ENCODE measurements around the gene PRKCSH. TPM values are rescaled to one million over a fixed set of nuclear protein-coding genes. Genes with fewer than 3 reads are reported as not detected.

Gene PRKCSH
- total RNA-seq, 1 donor from 2014 or later: 311 TPM

GRCh38 chr19:11418549-11419506 is 16.6 kb upstream of the PRKCSH start, which contains the start of gene RGL3:
Gene RGL3 (minus strand): TSS chr19:11419314. CDS start chr19:11419278, 36 bp downstream.
- intact Hi-C loops (cut with micrococcal nuclease): no loop called here

- intact Hi-C loops (cut with micrococcal nuclease): loop anchor here (5.0 kb wide), 1 partner anchor 1677 kb away; no protein-coding TSS in a partner anchor
These were observed 14.7 kb upstream of the PRKCSH start for GRCh38 chr19:11420429-11421370.

GRCh38 chr19:11421371-11422098 is 13.9 kb upstream of the PRKCSH start:
- intact Hi-C loops (cut with micrococcal nuclease): loop anchor here (1.0 to 5.0 kb wide), 4 partner anchors 14 to 1676 kb away; partner anchors contain the start of genes ODAD3 and PRKCSH

- intact Hi-C loops (cut with micrococcal nuclease): loop anchor here (1.0 to 5.0 kb wide), 4 partner anchors 13 to 1675 kb away; partner anchors contain the start of genes ODAD3 and PRKCSH
These were observed 13.0 kb upstream of the PRKCSH start for GRCh38 chr19:11422163-11423065.

GRCh38 chr19:11423164-11423790 is 12.2 kb upstream of the PRKCSH start:
- intact Hi-C loops (cut with micrococcal nuclease): loop anchor here (5.0 kb wide), 1 partner anchor 1674 kb away; no protein-coding TSS in a partner anchor

GRCh38 chr19:11423791-11424181 is 11.6 kb upstream of the PRKCSH start:
- intact Hi-C loops (cut with micrococcal nuclease): loop anchor here (5.0 kb wide), 1 partner anchor 1674 kb away; no protein-coding TSS in a partner anchor

GRCh38 chr19:11425719-11426457 is 9.5 kb upstream of the PRKCSH start:
- intact Hi-C loops (cut with micrococcal nuclease): no loop called here

GRCh38 chr19:11426656-11427055 is 8.8 kb upstream of the PRKCSH start:
- intact Hi-C loops (cut with micrococcal nuclease): no loop called here

- intact Hi-C loops (cut with micrococcal nuclease): loop anchor here (10.0 kb wide), 1 partner anchor 1639 kb away; no protein-coding TSS in a partner anchor
These were observed 1.9 kb upstream of the PRKCSH start for GRCh38 chr19:11433526-11433925.

GRCh38 chr19:11434703-11435056 is 755 bp upstream of the PRKCSH start:
- intact Hi-C loops (cut with micrococcal nuclease): loop anchor here (1.0 to 10.0 kb wide), 18 partner anchors 12 to 1640 kb away; partner anchors contain the start of genes CCDC159, ECSIT, ELOF1 and ILF3

GRCh38 chr19:11435833-11436313 is 438 bp downstream of the PRKCSH start:
- intact Hi-C loops (cut with micrococcal nuclease): loop anchor here (1.0 to 10.0 kb wide), 18 partner anchors 14 to 1641 kb away; partner anchors contain the start of genes CCDC159, ECSIT, ELOF1 and ILF3

- intact Hi-C loops (cut with micrococcal nuclease): loop anchor here (5.0 to 10.0 kb wide), 4 partner anchors 144 to 1643 kb away; partner anchors contain the start of gene SMARCA4
These were observed 2.5 kb downstream of the PRKCSH start for GRCh38 chr19:11437955-11438354.

- intact Hi-C loops (cut with micrococcal nuclease): no loop called here
These were observed 8.6 kb downstream of the PRKCSH start for GRCh38 chr19:11444059-11444458.

GRCh38 chr19:11445141-11445540 is 9.7 kb downstream of the PRKCSH start:
- intact Hi-C loops (cut with micrococcal nuclease): no loop called here

GRCh38 chr19:11446271-11446651 is 10.8 kb downstream of the PRKCSH start:
- intact Hi-C loops (cut with micrococcal nuclease): no loop called here

GRCh38 chr19:11446652-11447301 is 11.3 kb downstream of the PRKCSH start:
- intact Hi-C loops (cut with micrococcal nuclease): no loop called here

All from T-helper 1 cell treated with Interleukin-12 subunit alpha and Interleukin-12 subunit beta and Interleukin-4 antibody, amounts not matched to agents 30 ng/mL and 1 ng/mL, for 36 hours (primary cell).